ENCODE data around the gene GKAP1.

GKAP1 gene

GRCh38 chr9:83749706-83750105, 67.9 kb downstream of the GKAP1 start:
- TF ChIP-seq ZNF155 (tag by site-specific recombination; IDR thresholded peaks at IDR 0.05), result no peak
- TF ChIP-seq, protein P1, sequence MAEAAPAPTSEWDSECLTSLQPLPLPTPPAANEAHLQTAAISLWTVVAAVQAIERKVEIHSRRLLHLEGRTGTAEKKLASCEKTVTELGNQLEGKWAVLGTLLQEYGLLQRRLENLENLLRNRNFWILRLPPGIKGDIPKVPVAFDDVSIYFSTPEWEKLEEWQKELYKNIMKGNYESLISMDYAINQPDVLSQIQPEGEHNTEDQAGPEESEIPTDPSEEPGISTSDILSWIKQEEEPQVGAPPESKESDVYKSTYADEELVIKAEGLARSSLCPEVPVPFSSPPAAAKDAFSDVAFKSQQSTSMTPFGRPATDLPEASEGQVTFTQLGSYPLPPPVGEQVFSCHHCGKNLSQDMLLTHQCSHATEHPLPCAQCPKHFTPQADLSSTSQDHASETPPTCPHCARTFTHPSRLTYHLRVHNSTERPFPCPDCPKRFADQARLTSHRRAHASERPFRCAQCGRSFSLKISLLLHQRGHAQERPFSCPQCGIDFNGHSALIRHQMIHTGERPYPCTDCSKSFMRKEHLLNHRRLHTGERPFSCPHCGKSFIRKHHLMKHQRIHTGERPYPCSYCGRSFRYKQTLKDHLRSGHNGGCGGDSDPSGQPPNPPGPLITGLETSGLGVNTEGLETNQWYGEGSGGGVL (tag by site-specific recombination; IDR thresholded peaks at IDR 0.05), result no peak
- no peak for TF ChIP-seq SP7 (tag by site-specific recombination; IDR thresholded peaks at IDR 0.05)
- no peak for TF ChIP-seq ZNF518A (tag by site-specific recombination; conservative IDR thresholded peaks at IDR 0.05; ENCODE audit: low read depth)
- no peak for TF ChIP-seq TRIM28 (IDR thresholded peaks at IDR 0.05; ENCODE audit: borderline replicate concordance, low read length)
- TF ChIP-seq, protein P2, sequence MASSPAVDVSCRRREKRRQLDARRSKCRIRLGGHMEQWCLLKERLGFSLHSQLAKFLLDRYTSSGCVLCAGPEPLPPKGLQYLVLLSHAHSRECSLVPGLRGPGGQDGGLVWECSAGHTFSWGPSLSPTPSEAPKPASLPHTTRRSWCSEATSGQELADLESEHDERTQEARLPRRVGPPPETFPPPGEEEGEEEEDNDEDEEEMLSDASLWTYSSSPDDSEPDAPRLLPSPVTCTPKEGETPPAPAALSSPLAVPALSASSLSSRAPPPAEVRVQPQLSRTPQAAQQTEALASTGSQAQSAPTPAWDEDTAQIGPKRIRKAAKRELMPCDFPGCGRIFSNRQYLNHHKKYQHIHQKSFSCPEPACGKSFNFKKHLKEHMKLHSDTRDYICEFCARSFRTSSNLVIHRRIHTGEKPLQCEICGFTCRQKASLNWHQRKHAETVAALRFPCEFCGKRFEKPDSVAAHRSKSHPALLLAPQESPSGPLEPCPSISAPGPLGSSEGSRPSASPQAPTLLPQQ (tag by site-specific recombination; IDR thresholded peaks at IDR 0.05), result no peak
- no peak for TF ChIP-seq ZBTB17 (tag by site-specific recombination; IDR thresholded peaks at IDR 0.05)
- TF ChIP-seq, protein P3, sequence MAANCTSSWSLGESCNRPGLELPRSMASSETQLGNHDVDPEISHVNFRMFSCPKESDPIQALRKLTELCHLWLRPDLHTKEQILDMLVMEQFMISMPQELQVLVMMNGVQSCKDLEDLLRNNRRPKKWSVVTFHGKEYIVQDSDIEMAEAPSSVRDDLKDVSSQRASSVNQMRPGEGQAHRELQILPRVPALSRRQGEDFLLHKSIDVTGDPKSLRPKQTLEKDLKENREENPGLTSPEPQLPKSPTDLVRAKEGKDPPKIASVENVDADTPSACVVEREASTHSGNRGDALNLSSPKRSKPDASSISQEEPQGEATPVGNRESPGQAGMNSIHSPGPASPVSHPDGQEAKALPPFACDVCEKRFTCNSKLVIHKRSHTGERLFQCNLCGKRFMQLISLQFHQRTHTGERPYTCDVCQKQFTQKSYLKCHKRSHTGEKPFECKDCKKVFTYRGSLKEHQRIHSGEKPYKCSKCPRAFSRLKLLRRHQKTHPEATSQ (tag by site-specific recombination; IDR thresholded peaks at IDR 0.05), result no peak
- no peak for TF ChIP-seq ZNF175 (tag by site-specific recombination; IDR thresholded peaks at IDR 0.05)
- no peak for TF ChIP-seq PRDM10 (tag by site-specific recombination; IDR thresholded peaks at IDR 0.05)
- no peak for TF ChIP-seq ZNF266 (tag by site-specific recombination; IDR thresholded peaks at IDR 0.05; ENCODE audit: low read depth)
- no peak for TF ChIP-seq ZNF169 (tag by site-specific recombination; IDR thresholded peaks at IDR 0.05)
- no peak for TF ChIP-seq ZNF404 (tag by site-specific recombination; IDR thresholded peaks at IDR 0.05)
- no peak for TF ChIP-seq ZFHX2 (tag by site-specific recombination; conservative IDR thresholded peaks at IDR 0.05)
- no peak for TF ChIP-seq MZF1 (tag by site-specific recombination; IDR thresholded peaks at IDR 0.05; ENCODE audit: borderline replicate concordance)
- TF ChIP-seq, protein P4, sequence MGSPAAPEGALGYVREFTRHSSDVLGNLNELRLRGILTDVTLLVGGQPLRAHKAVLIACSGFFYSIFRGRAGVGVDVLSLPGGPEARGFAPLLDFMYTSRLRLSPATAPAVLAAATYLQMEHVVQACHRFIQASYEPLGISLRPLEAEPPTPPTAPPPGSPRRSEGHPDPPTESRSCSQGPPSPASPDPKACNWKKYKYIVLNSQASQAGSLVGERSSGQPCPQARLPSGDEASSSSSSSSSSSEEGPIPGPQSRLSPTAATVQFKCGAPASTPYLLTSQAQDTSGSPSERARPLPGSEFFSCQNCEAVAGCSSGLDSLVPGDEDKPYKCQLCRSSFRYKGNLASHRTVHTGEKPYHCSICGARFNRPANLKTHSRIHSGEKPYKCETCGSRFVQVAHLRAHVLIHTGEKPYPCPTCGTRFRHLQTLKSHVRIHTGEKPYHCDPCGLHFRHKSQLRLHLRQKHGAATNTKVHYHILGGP (tag by site-specific recombination; IDR thresholded peaks at IDR 0.05), result no peak
- no peak for TF ChIP-seq ZNF211 (tag by site-specific recombination; IDR thresholded peaks at IDR 0.05; ENCODE audit: low read depth)
- Histone ChIP-seq H3K9me3 (ENCODE audit: control insufficient read depth, insufficient read depth, low read depth, low read length) (no peaks in the 10 kb centered on the region), H3K36me3 (ENCODE audit: control insufficient read depth in 2 of 2, insufficient read depth in 1 of 2, low read length in 2 of 2) (peaks cover 0 to 18% of the 10 kb centered on the region in 2 experiments; a peak in 2 of 3 replicates), H3K27ac (ENCODE audit: extremely low read depth, low read depth, low read length) (no peak overlapping the region), H3K4me3 (ENCODE audit: low read depth, low read length) (no peak overlapping the region), H3K4me1 (ENCODE audit: control insufficient read depth, insufficient read depth, low read length) (no peaks in the 10 kb centered on the region)
- ChIA-PET CTCF (interaction anchor here (1.0 kb wide), 1 partner anchor 9 kb away, joined by 3 read pairs; no protein-coding TSS in a partner anchor), POLR2A (no interaction called here)

Measured in HEK293 (cell line).